ENCODE data around the gene CDK10. TPM values are rescaled to one million over a fixed set of nuclear protein-coding genes. Genes with fewer than 3 reads are reported as not detected.
A peak's percentile ranks its signal among the peaks of the same experiment; 100 is the strongest.

CDK10 gene
- total RNA-seq, 1 donor from 2014 or later, result 132 TPM

DNA sequence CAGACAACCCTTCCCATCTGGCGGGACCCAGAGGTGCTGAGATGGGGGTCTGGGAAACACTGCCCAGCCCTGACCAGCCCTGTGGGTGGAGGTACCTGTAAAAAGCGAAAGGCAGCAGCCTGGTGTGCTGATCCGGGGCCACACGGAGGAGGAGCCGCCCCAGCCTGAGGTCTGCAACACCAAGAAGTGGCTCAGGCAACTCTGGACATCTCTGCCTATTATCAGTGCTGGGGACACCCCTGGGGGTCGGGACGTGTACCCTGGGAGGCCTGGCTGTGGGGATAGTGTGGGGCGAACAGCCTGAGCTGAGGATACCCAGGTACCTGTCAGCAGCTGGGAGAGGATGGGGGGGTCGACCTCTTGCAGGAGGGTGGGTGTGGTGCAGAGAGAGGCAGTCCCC, 52.9 kb downstream of the CDK10 start:
- no peaks in the 10 kb centered on the region for H3K27me3 Mint-ChIP-seq
- H3K9me3 Mint-ChIP-seq, result no peaks in the 10 kb centered on the region
- TF ChIP-seq, protein P1, sequence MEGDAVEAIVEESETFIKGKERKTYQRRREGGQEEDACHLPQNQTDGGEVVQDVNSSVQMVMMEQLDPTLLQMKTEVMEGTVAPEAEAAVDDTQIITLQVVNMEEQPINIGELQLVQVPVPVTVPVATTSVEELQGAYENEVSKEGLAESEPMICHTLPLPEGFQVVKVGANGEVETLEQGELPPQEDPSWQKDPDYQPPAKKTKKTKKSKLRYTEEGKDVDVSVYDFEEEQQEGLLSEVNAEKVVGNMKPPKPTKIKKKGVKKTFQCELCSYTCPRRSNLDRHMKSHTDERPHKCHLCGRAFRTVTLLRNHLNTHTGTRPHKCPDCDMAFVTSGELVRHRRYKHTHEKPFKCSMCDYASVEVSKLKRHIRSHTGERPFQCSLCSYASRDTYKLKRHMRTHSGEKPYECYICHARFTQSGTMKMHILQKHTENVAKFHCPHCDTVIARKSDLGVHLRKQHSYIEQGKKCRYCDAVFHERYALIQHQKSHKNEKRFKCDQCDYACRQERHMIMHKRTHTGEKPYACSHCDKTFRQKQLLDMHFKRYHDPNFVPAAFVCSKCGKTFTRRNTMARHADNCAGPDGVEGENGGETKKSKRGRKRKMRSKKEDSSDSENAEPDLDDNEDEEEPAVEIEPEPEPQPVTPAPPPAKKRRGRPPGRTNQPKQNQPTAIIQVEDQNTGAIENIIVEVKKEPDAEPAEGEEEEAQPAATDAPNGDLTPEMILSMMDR (conservative IDR thresholded peaks at IDR 0.05), result no peak
- no peaks in the 10 kb centered on the region for H3K4me1 Mint-ChIP-seq (ENCODE audit: unreplicated experiment)
- DNase-seq (ENCODE audit: extremely low spot score, unreplicated experiment), result no peak
- H3K36me3 Mint-ChIP-seq, result peaks cover 9% of the 10 kb centered on the region
- H3K4me3 Mint-ChIP-seq, result no peak overlapping the region
- H3K27ac Mint-ChIP-seq, result no peak overlapping the region

DNA sequence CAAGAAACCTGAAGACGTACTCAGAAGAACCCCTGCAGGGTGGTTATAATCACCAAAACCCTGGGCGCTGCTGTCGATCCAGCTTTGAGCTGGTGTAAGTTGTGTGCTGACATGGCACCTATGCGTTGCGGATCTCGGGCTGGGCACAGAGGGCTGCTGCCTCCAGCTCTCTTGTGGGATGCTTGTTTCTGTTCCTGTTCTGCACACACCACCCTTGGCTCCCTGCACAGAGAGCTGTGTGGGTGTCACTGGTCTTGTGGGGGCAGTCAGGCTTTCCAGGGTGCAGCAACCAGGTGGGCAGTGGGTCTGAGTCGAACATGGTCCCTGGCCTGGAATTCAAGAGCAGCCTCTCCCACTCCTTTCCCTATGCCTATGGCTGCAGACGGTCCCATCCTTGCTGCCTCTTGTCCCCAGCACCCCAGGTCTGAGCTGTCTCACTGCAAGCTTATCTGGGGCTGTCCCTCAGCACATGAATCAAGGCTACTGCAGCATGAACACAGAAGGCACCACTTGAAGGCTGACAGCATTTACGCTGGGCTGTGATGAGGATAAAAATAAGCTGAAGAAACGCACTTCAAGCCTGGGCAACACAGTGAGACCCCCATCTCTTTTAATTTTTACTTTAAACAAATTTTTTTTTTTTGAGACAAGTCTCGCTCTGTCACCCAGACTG, 55.0 kb downstream of the CDK10 start:
- no peaks in the 10 kb centered on the region for H3K4me1 Mint-ChIP-seq (ENCODE audit: unreplicated experiment)
- no peaks in the 10 kb centered on the region for H3K9me3 Mint-ChIP-seq
- no peaks in the 10 kb centered on the region for H3K27me3 Mint-ChIP-seq
- peaks cover 3% of the 10 kb centered on the region for H3K36me3 Mint-ChIP-seq
- no peak for DNase-seq (ENCODE audit: extremely low spot score, unreplicated experiment)
- no peak overlapping the region for H3K27ac Mint-ChIP-seq
- no peak overlapping the region for H3K4me3 Mint-ChIP-seq
- TF ChIP-seq, protein P1 (conservative IDR thresholded peaks at IDR 0.05), result no peak

DNA sequence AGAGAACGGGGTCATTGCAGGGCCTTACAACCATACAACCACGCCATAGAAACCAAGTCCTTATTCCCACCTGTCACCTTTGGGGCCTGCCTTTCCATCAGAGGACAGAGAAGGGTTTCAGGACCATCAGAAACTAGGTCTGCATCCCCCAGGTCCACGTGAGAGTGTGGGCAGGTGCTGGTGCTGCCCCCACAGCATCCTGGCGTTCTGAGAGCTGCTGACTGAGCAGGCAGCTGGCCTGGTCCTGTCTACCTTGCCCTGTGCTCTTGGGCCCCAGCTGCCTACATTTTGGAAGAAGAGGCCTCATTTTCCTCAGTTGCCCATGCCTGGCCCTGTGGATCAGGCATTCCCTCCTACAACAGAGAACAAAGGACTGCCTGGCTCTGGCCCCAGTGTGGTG, 56.5 kb downstream of the CDK10 start:
- peaks cover 3% of the 10 kb centered on the region for H3K36me3 Mint-ChIP-seq
- no peaks in the 10 kb centered on the region for H3K9me3 Mint-ChIP-seq
- TF ChIP-seq, protein P1 (conservative IDR thresholded peaks at IDR 0.05), result no peak
- no peak overlapping the region for H3K4me3 Mint-ChIP-seq
- no peaks in the 10 kb centered on the region for H3K4me1 Mint-ChIP-seq (ENCODE audit: unreplicated experiment)
- H3K27ac Mint-ChIP-seq, result peak overlapping the region; percentile 53
- DNase-seq (ENCODE audit: extremely low spot score, unreplicated experiment), result no peak
- no peaks in the 10 kb centered on the region for H3K27me3 Mint-ChIP-seq

DNA sequence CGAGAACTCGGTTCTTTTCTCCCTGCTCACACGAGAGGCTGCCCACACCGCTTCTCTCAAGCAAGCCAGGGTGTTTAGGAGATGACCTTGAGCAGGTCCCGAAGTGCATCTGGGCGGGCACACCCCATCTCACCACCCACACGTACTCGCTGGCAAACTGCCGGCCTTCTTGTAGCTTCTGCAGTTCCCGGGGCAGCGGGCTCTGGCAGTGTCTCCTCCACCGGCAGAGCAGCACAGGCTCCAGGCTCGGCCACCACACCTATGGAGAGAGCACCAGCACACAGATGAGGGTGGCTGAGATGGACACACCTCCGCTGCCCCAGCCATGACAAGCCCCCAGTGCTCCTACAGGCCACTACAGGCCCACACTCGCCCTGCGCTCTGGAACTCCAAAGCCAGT, 58.3 kb downstream of the CDK10 start:
- Mint-ChIP-seq H3K27ac (no peak overlapping the region), H3K9me3 (no peaks in the 10 kb centered on the region), H3K36me3 (peaks cover 6% of the 10 kb centered on the region), H3K4me1 (ENCODE audit: unreplicated experiment) (no peaks in the 10 kb centered on the region), H3K4me3 (no peak overlapping the region), H3K27me3 (no peaks in the 10 kb centered on the region)
- TF ChIP-seq, protein P1 (conservative IDR thresholded peaks at IDR 0.05), result no peak
- DNase-seq (ENCODE audit: extremely low spot score, unreplicated experiment), result no peak

Other genes with a start within 250 kb of the CDK10 start
- gene ANKRD11, start 196.1 kb upstream of the CDK10 start, total RNA-seq (ENCODE audit: low replicate concordance), result 153 and 155 TPM in 2 replicates
- 120 and 129 TPM in 2 replicates for gene SPG7, start 178.3 kb upstream of the CDK10 start, total RNA-seq (ENCODE audit: low replicate concordance)
- gene RPL13, start 126.0 kb upstream of the CDK10 start, total RNA-seq (ENCODE audit: low replicate concordance), result 2,449 and 2,557 TPM in 2 replicates
- gene CPNE7, start 110.9 kb upstream of the CDK10 start, total RNA-seq (ENCODE audit: low replicate concordance), result 1.6 and 6.5 TPM in 2 replicates
- gene DPEP1, start 73.0 kb upstream of the CDK10 start, total RNA-seq (ENCODE audit: low replicate concordance), result 13.4 and 16.7 TPM in 2 replicates
- 93.4 and 104 TPM in 2 replicates for gene CHMP1A, start 29.0 kb upstream of the CDK10 start, total RNA-seq (ENCODE audit: low replicate concordance)
- 11.7 and 23.2 TPM in 2 replicates for gene SPATA33, start 28.9 kb upstream of the CDK10 start, total RNA-seq (ENCODE audit: low replicate concordance)
- 12.6 and 18.5 TPM in 2 replicates for gene SPATA2L, start 15.0 kb downstream of the CDK10 start, total RNA-seq (ENCODE audit: low replicate concordance)
- gene VPS9D1, start 34.2 kb downstream of the CDK10 start, total RNA-seq (ENCODE audit: low replicate concordance), result 16.4 and 17.3 TPM in 2 replicates
- 21.1 and 28.0 TPM in 2 replicates for gene ZNF276, start 34.8 kb downstream of the CDK10 start, total RNA-seq (ENCODE audit: low replicate concordance)
- gene FANCA, start 130.0 kb downstream of the CDK10 start, total RNA-seq (ENCODE audit: low replicate concordance), result 21.9 and 73.3 TPM in 2 replicates
- gene SPIRE2, start 141.8 kb downstream of the CDK10 start, total RNA-seq (ENCODE audit: low replicate concordance), result 17.1 and 18.6 TPM in 2 replicates
- 170 and 184 TPM in 2 replicates for gene TCF25, start 186.9 kb downstream of the CDK10 start, total RNA-seq (ENCODE audit: low replicate concordance)
- 3.6 and 3.8 TPM in 2 replicates for gene MC1R, start 232.2 kb downstream of the CDK10 start, total RNA-seq (ENCODE audit: low replicate concordance)
- gene TUBB3, start 236.7 kb downstream of the CDK10 start, total RNA-seq (ENCODE audit: low replicate concordance), result 62.0 and 91.4 TPM in 2 replicates